ENCODE data around the gene SPRY4.

The SPRY4 gene

GRCh38 chr5:142262683-142263082 is 62.1 kb downstream of the SPRY4 start:
- no peak for DNase-seq (ENCODE audit: low read depth in 2 of 2, low spot score in 1 of 2)

Data from stimulated activated CD8-positive, alpha-beta memory T cell treated with anti-CD3 and anti-CD28 coated beads, Interleukin-4, amount 100 ng/mL, for 4 hours (primary cell).